A549 (cell line): ENCODE measurements around the gene SUMO3.

ENCODE experiments used
- POLR2A ChIP-seq: IDR thresholded peaks from 2 replicates; pipeline ENCODE4 v1.6.1; 2012; ENCODE audit warnings: mild to moderate bottlenecking, low read length
- TF ChIP-seq, protein P1 (sequence below): IDR thresholded peaks from 2 replicates; pipeline ENCODE4 v1.6.1; 2012
- TF ChIP-seq, protein P2 (sequence below): fragments of >200 bp; sonication (Bioruptor Twin); formaldehyde crosslinking; IDR thresholded peaks from 3 replicates; pipeline ENCODE4 v1.5.1; 2016

DNA sequence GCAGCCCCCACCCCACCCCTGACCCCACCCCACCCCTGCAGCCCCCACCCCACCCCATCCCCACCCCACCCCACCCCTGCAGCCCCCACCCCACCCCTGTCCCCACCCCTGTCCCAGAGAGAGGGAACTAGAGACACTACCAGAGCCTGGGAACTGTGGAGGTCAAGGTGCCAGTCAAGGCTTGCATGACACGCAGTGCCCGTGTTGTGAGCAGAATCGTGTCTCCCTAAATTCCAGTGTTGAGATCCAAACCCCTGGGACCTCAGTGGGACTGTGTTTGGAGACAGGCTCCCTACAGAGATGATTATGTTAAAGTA lies 18.4 kb upstream of the SUMO3 start:
- TF ChIP-seq, protein P1, sequence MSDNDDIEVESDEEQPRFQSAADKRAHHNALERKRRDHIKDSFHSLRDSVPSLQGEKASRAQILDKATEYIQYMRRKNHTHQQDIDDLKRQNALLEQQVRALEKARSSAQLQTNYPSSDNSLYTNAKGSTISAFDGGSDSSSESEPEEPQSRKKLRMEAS = no peak
- TF ChIP-seq, protein P2, sequence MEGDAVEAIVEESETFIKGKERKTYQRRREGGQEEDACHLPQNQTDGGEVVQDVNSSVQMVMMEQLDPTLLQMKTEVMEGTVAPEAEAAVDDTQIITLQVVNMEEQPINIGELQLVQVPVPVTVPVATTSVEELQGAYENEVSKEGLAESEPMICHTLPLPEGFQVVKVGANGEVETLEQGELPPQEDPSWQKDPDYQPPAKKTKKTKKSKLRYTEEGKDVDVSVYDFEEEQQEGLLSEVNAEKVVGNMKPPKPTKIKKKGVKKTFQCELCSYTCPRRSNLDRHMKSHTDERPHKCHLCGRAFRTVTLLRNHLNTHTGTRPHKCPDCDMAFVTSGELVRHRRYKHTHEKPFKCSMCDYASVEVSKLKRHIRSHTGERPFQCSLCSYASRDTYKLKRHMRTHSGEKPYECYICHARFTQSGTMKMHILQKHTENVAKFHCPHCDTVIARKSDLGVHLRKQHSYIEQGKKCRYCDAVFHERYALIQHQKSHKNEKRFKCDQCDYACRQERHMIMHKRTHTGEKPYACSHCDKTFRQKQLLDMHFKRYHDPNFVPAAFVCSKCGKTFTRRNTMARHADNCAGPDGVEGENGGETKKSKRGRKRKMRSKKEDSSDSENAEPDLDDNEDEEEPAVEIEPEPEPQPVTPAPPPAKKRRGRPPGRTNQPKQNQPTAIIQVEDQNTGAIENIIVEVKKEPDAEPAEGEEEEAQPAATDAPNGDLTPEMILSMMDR = no peak
- TF ChIP-seq POLR2A = no peak
